Activated CD4-positive, alpha-beta T cell treated with anti-CD3 and anti-CD28 coated beads, Interleukin-2, amount 50 U/mL, for 4 hours (primary cell): ENCODE results near the gene RRBP1.

Experiments
- DNase-seq, 2 experiments: peaks; one replicate each; pipeline ENCODE4 v3.0.0-alpha.2; 2020

RRBP1 gene

GRCh38 chr20:17619351-17620093, 62.5 kb downstream of the RRBP1 start:
- no peak for DNase-seq

GRCh38 chr20:17618673-17619013, 63.4 kb downstream of the RRBP1 start:
- no peak for DNase-seq

- no peak for DNase-seq
These were observed 64.0 kb downstream of the RRBP1 start for GRCh38 chr20:17617868-17618672.

- DNase-seq = peak; percentile 32 to 46
These were observed 64.7 kb downstream of the RRBP1 start for GRCh38 chr20:17617212-17617867.

- DNase-seq = no peak
These were observed 65.4 kb downstream of the RRBP1 start for GRCh38 chr20:17616480-17617211.

GRCh38 chr20:17615645-17616479, 66.2 kb downstream of the RRBP1 start:
- no peak for DNase-seq

- no peak for DNase-seq
These were observed 67.0 kb downstream of the RRBP1 start for GRCh38 chr20:17614812-17615644.

GRCh38 chr20:17614176-17614811, 67.7 kb downstream of the RRBP1 start:
- no peak for DNase-seq

GRCh38 chr20:17613328-17614175, 68.5 kb downstream of the RRBP1 start:
- no peak for DNase-seq

- no peak for DNase-seq
These were observed 69.1 kb downstream of the RRBP1 start for GRCh38 chr20:17612992-17613327.

- peak in 1 of 2 experiments; percentile 17 for DNase-seq
These were observed 69.6 kb downstream of the RRBP1 start for GRCh38 chr20:17612287-17612991.

GRCh38 chr20:17611540-17612286, 70.3 kb downstream of the RRBP1 start:
- no peak for DNase-seq

- no peak for DNase-seq
These were observed 70.8 kb downstream of the RRBP1 start for GRCh38 chr20:17611290-17611539.

GRCh38 chr20:17610566-17611289, 71.3 kb downstream of the RRBP1 start:
- peak; percentile 51 to 54 for DNase-seq

- DNase-seq = no peak
These were observed 72.1 kb downstream of the RRBP1 start for GRCh38 chr20:17609811-17610377.

- DNase-seq = no peak
These were observed 73.1 kb downstream of the RRBP1 start for GRCh38 chr20:17608701-17609497.

- DNase-seq = no peak
These were observed 76.0 kb downstream of the RRBP1 start for GRCh38 chr20:17606001-17606400.
